ENCODE results near the gene PEX5L.

- TF ChIP-seq CTCF (IDR thresholded peaks at IDR 0.05) (no peak), EZH2phosphoT487 (IDR thresholded peaks at IDR 0.05; ENCODE audit: borderline replicate concordance, low read depth) (no peak), EP300 (IDR thresholded peaks at IDR 0.05; ENCODE audit: borderline replicate concordance in 1 of 2, low read depth in 1 of 2, low read length in 1 of 2) (no peak), USF2 (IDR thresholded peaks at IDR 0.05; ENCODE audit: borderline replicate concordance, low read depth, low read length) (no peak), MEF2A (IDR thresholded peaks at IDR 0.05; ENCODE audit: borderline replicate concordance, low read depth) (no peak), SMC3 (IDR thresholded peaks at IDR 0.05; ENCODE audit: low read depth, low read length) (no peak), JUND (IDR thresholded peaks at IDR 0.05) (no peak), NFIC (IDR thresholded peaks at IDR 0.05; ENCODE audit: borderline replicate concordance) (no peak)
Measured at GRCh38 chr3:179945569-179945968, 91.2 kb downstream of the PEX5L start.

Measured in SK-N-SH (cell line).